Skeletal muscle tissue (tissue), 4 donors: Measurements from ENCODE around the gene CD302. TPM values are rescaled to one million over a fixed set of nuclear protein-coding genes. Genes with fewer than 3 reads are reported as not detected.

Source experiments
- H3K27ac ChIP-seq: one replicate; pipeline ENCODE4 v1.7.0; 2013; ENCODE audit warnings: mild to moderate bottlenecking, low read depth, low read length, inconsistent platforms
- H3K27me3 ChIP-seq, 3 donors: one replicate each; pipeline ENCODE4 v1.7.0; 2013; ENCODE audit warnings: low read length in 3 of 3; ENCODE audit not compliant: control insufficient read depth in 3 of 3, insufficient read depth in 3 of 3
- H3K36me3 ChIP-seq, 3 donors: one replicate each; pipeline ENCODE4 v1.7.0; 2013; ENCODE audit warnings: low read length in 3 of 3; ENCODE audit not compliant: control insufficient read depth in 3 of 3, insufficient read depth in 3 of 3
- H3K4me1 ChIP-seq, 3 donors: one replicate each; pipeline ENCODE4 v1.7.0; 2013; ENCODE audit warnings: low read length in 3 of 3, mild to moderate bottlenecking in 3 of 3; ENCODE audit not compliant: control insufficient read depth in 3 of 3, insufficient read depth in 3 of 3
- H3K4me3 ChIP-seq, 3 donors: one replicate each; pipeline ENCODE4 v1.7.0; 2013; ENCODE audit warnings: low read length in 3 of 3
- H3K9ac ChIP-seq, 3 donors: one replicate each; pipeline ENCODE4 v1.7.0; 2013; ENCODE audit warnings: low read length in 3 of 3, mild to moderate bottlenecking in 3 of 3, moderate library complexity in 2 of 3, low read depth in 1 of 3
- H3K9me3 ChIP-seq, 3 donors: one replicate each; pipeline ENCODE4 v1.7.0; 2013; ENCODE audit warnings: low read length in 3 of 3; ENCODE audit not compliant: control insufficient read depth in 3 of 3
- total RNA-seq: library from RNA; depleted of rRNA; stranded (reverse); fragments of >200 nt; gene quantifications from one replicate; pipeline ENCODE4 v1.2.3, GENCODE V29; 2014
- donor health status: Osteomylitis.

The CD302 gene
- total RNA-seq, 1 donor from 2014 or later = 9.9 TPM

DNA sequence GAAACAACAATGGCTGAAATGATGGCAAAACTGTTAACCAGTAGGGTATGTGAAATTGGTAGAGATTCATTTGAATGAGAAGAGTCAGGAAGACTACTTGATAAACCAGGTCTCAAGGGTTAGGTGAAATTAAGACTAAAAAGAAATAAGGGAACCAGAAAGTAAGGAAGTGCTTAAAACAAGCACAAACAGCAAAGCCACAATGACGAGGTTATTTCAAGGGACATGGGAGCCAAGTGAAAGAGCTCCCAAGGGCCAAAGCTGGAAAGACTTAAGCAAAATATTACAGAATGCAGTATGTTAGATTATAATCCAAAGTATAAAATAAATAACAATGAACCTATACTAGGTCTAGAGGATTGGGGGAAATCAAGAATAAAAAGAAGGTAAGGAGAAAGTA is 19.3 kb upstream of the CD302 start:
- Histone ChIP-seq H3K9me3 (no peaks in the 10 kb centered on the region), H3K36me3 (no peaks in the 10 kb centered on the region), H3K27me3 (no peaks in the 10 kb centered on the region), H3K9ac (no peak overlapping the region), H3K4me1 (no peaks in the 10 kb centered on the region), H3K27ac (no peak overlapping the region), H3K4me3 (no peak overlapping the region)

DNA sequence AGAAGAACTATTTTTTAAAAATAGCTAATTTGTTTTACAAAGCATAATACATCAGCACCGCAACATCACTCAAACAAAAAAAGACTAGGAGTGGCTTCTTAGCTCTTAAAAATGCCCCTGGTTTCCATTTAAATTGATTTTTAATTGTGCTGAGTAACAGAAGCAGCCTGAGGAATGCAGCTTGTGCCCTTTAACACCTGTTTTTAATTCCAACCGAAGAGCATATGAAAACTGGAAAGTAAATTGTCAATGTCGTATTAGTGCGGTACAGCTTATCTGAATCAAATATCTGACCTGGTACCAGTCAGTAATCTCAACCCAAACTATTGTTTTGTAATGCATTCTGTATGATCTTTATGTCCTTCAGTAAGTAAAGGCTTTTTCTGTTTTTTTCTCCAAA is 13.2 kb upstream of the CD302 start:
- H3K4me3 ChIP-seq = no peak overlapping the region
- no peak overlapping the region for H3K9ac ChIP-seq
- no peaks in the 10 kb centered on the region for H3K36me3 ChIP-seq
- no peaks in the 10 kb centered on the region for H3K27me3 ChIP-seq
- H3K4me1 ChIP-seq = no peaks in the 10 kb centered on the region
- H3K9me3 ChIP-seq = no peaks in the 10 kb centered on the region
- H3K27ac ChIP-seq = no peak overlapping the region

- Histone ChIP-seq H3K9me3 (no peaks in the 10 kb centered on the region), H3K27me3 (no peaks in the 10 kb centered on the region), H3K27ac (no peak overlapping the region), H3K4me3 (no peak overlapping the region), H3K9ac (no peak overlapping the region), H3K4me1 (no peaks in the 10 kb centered on the region), H3K36me3 (no peaks in the 10 kb centered on the region)
Observed at GRCh38 chr2:159808032-159808425, 10.0 kb upstream of the CD302 start.

GRCh38 chr2:159807183-159808031 is 9.4 kb upstream of the CD302 start:
- Histone ChIP-seq H3K27me3 (no peaks in the 10 kb centered on the region), H3K36me3 (no peaks in the 10 kb centered on the region), H3K9me3 (no peaks in the 10 kb centered on the region), H3K4me3 (no peak overlapping the region), H3K4me1 (no peaks in the 10 kb centered on the region), H3K27ac (no peak overlapping the region), H3K9ac (no peak overlapping the region)

DNA sequence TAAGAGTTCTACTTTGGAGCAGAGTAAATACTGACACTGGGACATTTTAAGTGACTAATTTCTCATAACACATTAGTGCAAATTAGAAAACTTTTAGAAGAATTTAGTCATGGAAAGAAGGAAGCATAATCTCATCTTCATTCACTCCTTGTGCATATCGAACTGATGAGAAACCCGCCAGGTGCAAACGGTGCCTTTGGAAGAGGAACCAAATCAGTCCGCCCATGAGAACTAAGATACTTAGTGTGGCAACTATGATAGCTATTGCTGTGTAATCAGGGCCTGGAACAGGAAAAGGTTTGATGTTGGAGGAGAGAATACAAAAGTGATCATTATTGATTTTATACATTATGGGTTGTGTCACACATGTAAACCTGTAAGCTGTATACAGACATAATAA is 6.9 kb upstream of the CD302 start:
- H3K36me3 ChIP-seq = no peaks in the 10 kb centered on the region
- H3K4me3 ChIP-seq = no peak overlapping the region
- no peak overlapping the region for H3K27ac ChIP-seq
- H3K4me1 ChIP-seq = no peaks in the 10 kb centered on the region
- H3K27me3 ChIP-seq = no peaks in the 10 kb centered on the region
- no peak overlapping the region for H3K9ac ChIP-seq
- H3K9me3 ChIP-seq = no peaks in the 10 kb centered on the region

GRCh38 chr2:159803235-159803962 is 5.4 kb upstream of the CD302 start:
- H3K27me3 ChIP-seq = peaks cover 0 to 4% (median 0%) of the 10 kb centered on the region in 3 donors
- no peak overlapping the region for H3K27ac ChIP-seq
- H3K4me1 ChIP-seq = no peaks in the 10 kb centered on the region
- no peak overlapping the region for H3K4me3 ChIP-seq
- no peak overlapping the region for H3K9ac ChIP-seq
- no peaks in the 10 kb centered on the region for H3K9me3 ChIP-seq
- H3K36me3 ChIP-seq = no peaks in the 10 kb centered on the region

DNA sequence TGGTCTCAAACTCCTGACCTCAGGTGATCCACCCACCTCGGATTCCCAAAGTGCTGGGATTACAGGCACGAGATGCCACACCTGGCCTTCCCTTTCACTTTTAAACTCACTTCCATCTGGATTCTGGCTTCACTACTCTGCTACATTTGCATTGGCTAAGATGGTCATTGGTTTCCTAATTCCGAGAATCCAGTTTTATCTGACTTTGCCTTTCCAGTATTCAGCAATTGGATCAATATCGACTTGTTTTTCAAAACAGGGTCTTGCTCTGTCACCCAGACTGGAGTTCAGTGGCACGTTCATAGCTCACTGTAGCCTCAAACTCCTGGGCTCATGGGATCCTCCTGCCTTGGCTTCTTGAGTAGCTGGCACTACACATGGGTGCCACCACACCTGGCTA is 4.7 kb upstream of the CD302 start:
- Histone ChIP-seq H3K9me3 (no peaks in the 10 kb centered on the region), H3K9ac (no peak overlapping the region), H3K4me1 (peaks cover 0 to 3% (median 0%) of the 10 kb centered on the region in 3 donors), H3K27me3 (peaks cover 0 to 6% (median 3%) of the 10 kb centered on the region in 3 donors), H3K4me3 (no peak overlapping the region), H3K36me3 (no peaks in the 10 kb centered on the region), H3K27ac (no peak overlapping the region)

DNA sequence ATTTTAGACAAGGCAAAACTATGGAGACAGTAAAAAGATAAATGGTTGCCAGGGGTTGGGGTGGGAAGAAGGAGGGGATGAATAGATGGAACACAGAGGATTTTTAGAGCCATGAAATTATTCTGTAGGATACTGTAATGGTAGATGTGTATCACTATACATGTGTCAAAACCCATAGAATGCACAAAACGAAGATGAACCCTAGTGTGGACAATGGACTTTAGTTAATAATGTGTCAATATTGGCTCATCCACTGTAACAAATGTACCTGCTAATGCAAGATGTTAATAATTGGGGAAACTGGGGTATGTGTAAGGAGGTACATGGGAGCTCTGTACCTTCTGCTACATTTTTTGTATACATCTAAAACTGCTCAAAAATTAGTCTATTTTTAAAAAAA is 1.8 kb upstream of the CD302 start:
- Histone ChIP-seq H3K27ac (no peak overlapping the region), H3K9me3 (no peaks in the 10 kb centered on the region), H3K9ac (no peak overlapping the region), H3K4me1 (peaks cover 3 to 8% (median 5%) of the 10 kb centered on the region in 3 donors), H3K4me3 (no peak overlapping the region), H3K27me3 (peaks cover 0 to 14% (median 9%) of the 10 kb centered on the region in 3 donors), H3K36me3 (no peaks in the 10 kb centered on the region)

DNA sequence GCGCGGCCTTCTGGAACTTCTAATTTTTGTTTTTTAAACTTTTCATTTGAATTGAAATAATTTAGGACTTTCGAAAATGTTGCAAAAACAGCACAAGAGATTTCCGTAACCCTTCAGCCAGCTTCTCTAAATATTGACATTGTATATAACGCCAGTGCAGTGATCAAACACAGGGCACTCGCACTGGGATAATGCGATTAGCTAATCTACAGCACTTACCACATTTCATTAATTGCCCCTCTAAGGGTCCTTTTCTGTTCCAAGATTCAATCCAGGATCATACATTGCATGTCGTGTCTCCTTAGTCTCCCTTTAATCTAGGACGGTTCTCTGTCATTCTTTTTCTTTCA is 343 bp upstream of the CD302 start:
- no peaks in the 10 kb centered on the region for H3K9me3 ChIP-seq
- peaks cover 3 to 8% (median 5%) of the 10 kb centered on the region in 3 donors for H3K4me1 ChIP-seq
- no peaks in the 10 kb centered on the region for H3K36me3 ChIP-seq
- peak overlapping the region; percentile 61 to 81 (median 65) for H3K4me3 ChIP-seq
- H3K9ac ChIP-seq = peak overlapping the region; percentile 2 to 81 (median 45)
- no peak overlapping the region for H3K27ac ChIP-seq
- H3K27me3 ChIP-seq = peaks cover 0 to 14% (median 9%) of the 10 kb centered on the region in 3 donors

- peak overlapping the region; percentile 80 to 81 (median 81) for H3K4me3 ChIP-seq
- peak overlapping the region; percentile 60 for H3K27ac ChIP-seq
- H3K27me3 ChIP-seq = peaks cover 0 to 14% (median 9%) of the 10 kb centered on the region in 3 donors
- peaks cover 3 to 8% (median 5%) of the 10 kb centered on the region in 3 donors for H3K4me1 ChIP-seq
- H3K36me3 ChIP-seq = no peaks in the 10 kb centered on the region
- peak overlapping the region in 2 of 3 donors; percentile 69 to 81 for H3K9ac ChIP-seq
- H3K9me3 ChIP-seq = no peaks in the 10 kb centered on the region
Observed at GRCh38 chr2:159797225-159797542, 824 bp downstream of the CD302 start.
